ENCODE measurements around the gene PDLIM7. TPM values are rescaled to one million over a fixed set of nuclear protein-coding genes. Genes with fewer than 3 reads are reported as not detected.

PDLIM7 gene
- total RNA-seq, 2 experiments from 2014 or later, result 38.5 to 41.9 TPM

- Mint-ChIP-seq H3K4me1 (peaks cover 52% of the 10 kb centered on the region), H3K9me3 (no peaks in the 10 kb centered on the region), H3K27ac (peak overlapping the region; percentile 97), H3K4me3 (peak overlapping the region; percentile 56), H3K27me3 (no peaks in the 10 kb centered on the region), H3K36me3 (peaks cover 8% of the 10 kb centered on the region)
- peak; percentile 66 for DNase-seq
Observed at GRCh38 chr5:177478711-177479646, 18.4 kb downstream of the PDLIM7 start.

DNA sequence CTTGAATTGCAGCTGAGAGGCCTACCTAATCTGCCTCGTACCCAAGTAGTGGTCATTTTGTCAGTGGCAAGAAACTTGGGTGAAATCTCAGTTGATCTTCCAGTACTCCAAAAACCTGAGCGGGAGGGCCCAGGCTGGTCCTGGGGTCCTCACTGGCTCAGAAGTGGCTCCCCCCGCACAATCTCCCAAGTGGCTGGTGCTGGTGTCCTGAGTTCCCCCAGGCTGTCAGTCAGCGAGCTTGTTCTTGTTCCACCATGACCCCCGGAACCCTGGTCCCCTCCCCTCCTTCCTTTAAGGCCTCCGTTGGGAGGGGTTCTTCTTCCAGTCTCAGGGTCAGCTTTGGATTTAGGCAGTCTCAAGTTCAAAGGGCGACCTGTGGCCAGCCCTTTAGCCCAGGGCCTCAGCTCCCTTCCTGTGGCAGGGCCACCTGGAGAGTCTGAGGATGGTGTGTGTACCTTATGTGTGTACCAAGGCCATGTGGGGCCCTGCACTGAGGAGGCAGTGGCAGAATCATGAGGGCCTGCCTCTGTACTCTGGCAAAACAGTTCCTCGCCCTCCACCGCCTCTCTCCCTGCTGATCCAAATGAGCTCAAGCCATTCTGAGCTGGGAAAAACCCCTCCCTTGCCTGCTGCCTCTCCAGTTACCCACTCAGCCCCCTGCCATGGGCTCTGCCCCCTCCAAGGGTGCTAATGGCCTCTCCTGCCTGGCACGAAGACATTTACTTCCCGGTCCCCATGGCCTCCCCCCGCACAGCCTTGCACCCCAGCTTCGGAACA is 19.5 kb downstream of the PDLIM7 start:
- H3K4me1 Mint-ChIP-seq, result peaks cover 54% of the 10 kb centered on the region
- no peaks in the 10 kb centered on the region for H3K27me3 Mint-ChIP-seq
- H3K9me3 Mint-ChIP-seq, result no peaks in the 10 kb centered on the region
- no peak for DNase-seq
- peaks cover 8% of the 10 kb centered on the region for H3K36me3 Mint-ChIP-seq
- H3K27ac Mint-ChIP-seq, result peak overlapping the region; percentile 97
- H3K4me3 Mint-ChIP-seq, result no peak overlapping the region

DNA sequence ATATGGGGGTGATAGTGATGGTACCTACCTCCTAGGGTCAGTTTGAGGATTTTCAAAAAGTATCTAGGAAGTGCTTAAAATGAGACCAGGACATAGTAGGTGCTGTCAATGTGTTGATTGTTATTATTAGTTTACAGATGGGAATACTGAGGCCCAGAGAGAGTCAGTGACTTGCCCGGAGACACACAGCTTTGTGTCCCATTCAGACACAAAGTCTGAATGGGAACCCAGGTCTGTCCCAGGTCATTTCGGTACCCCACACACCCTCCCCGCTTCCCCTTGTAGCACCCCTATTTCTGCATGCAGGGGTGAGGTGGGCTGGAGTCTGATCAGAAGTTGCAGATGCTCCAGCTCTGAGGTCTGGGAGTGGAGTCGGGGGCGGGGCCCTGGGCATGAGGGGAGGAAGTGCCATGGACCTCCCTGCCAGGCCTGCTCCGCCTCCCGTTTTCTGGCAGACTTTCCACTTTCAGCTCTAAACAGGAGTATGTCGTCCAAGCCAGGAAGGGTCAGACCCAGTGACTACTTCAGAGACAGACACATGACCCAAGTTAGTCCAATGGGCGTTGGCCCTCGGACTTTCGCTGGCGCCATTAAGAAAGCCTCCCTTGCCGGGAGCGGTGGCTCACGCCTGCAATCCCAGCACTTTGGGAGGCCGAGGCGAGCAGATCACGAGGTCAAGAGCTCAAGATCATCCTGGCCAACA is 20.7 kb downstream of the PDLIM7 start:
- Mint-ChIP-seq H3K4me3 (no peak overlapping the region), H3K36me3 (peaks cover 12% of the 10 kb centered on the region), H3K27ac (peak overlapping the region; percentile 90), H3K27me3 (no peaks in the 10 kb centered on the region), H3K9me3 (no peaks in the 10 kb centered on the region), H3K4me1 (peaks cover 58% of the 10 kb centered on the region)
- DNase-seq, result no peak

DNA sequence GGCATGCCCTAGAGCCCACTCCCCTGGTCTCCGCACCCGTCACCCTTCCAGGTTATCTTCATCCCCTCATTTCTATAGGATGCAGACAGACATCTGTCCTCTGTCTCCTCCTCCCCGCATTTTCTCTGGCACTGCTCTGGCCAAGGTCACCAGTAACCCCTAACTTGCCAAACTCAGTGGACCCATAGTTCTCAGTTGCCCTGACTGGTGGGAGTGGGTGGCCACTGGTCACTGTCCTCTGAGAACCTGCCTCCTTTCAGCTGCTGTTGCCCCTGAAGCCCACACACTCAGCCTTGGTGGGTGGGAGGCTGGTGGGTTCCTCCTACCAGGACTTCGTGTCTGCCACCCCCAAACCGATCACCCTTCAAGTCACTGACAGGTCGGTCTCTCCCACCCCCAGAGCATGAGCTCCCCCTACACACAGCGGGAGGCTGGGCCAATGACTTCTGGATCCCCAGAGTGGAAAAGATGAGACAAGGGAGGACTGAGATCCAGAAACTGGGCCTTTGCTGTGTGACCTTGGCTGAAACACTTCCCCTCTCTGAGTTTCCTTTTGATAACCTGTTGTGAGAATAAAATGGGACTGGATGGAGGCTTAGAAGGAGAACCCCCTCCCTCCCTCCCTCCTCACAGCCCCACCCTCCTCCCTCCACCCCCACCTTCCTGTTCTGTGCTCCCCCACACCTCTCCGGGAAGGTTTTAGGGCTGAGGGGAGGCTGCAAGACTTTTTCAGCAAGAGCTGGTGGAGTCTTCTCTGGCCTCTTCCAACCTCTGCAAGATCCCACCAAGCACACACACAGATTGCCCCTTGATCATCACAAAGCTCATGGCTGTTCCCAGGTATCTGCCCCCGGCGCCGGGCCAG is 21.6 kb downstream of the PDLIM7 start:
- peak; percentile 64 for DNase-seq
- peak overlapping the region; percentile 90 for H3K27ac Mint-ChIP-seq
- peak overlapping the region; percentile 13 for H3K4me3 Mint-ChIP-seq
- no peaks in the 10 kb centered on the region for H3K27me3 Mint-ChIP-seq
- H3K36me3 Mint-ChIP-seq, result peaks cover 16% of the 10 kb centered on the region
- peaks cover 67% of the 10 kb centered on the region for H3K4me1 Mint-ChIP-seq
- no peaks in the 10 kb centered on the region for H3K9me3 Mint-ChIP-seq

- peaks cover 68% of the 10 kb centered on the region for H3K4me1 Mint-ChIP-seq
- H3K27me3 Mint-ChIP-seq, result no peaks in the 10 kb centered on the region
- H3K9me3 Mint-ChIP-seq, result no peaks in the 10 kb centered on the region
- no peak for DNase-seq
- H3K36me3 Mint-ChIP-seq, result peaks cover 16% of the 10 kb centered on the region
- H3K4me3 Mint-ChIP-seq, result no peak overlapping the region
- peak overlapping the region; percentile 65 for H3K27ac Mint-ChIP-seq
Observed at GRCh38 chr5:177474846-177475562, 22.4 kb downstream of the PDLIM7 start.

- peak overlapping the region; percentile 70 for H3K27ac Mint-ChIP-seq
- H3K27me3 Mint-ChIP-seq, result no peaks in the 10 kb centered on the region
- peaks cover 61% of the 10 kb centered on the region for H3K4me1 Mint-ChIP-seq
Observed at GRCh38 chr5:177474002-177474476, 23.4 kb downstream of the PDLIM7 start.

GRCh38 chr5:177473443-177474001 is 23.9 kb downstream of the PDLIM7 start, which contains the start of gene DBN1:
DBN1 (minus strand) TSS chr5:177473634; CDS start chr5:177473521, 113 bp downstream.
- H3K4me1 Mint-ChIP-seq, result peaks cover 56% of the 10 kb centered on the region
- no peaks in the 10 kb centered on the region for H3K9me3 Mint-ChIP-seq
- peak; percentile 59 for DNase-seq
- H3K4me3 Mint-ChIP-seq, result peak within 1 kb of the TSS; percentile 85
- peaks cover 12% of the 10 kb centered on the region for H3K36me3 Mint-ChIP-seq
- H3K27me3 Mint-ChIP-seq, result no peaks in the 10 kb centered on the region
- H3K27ac Mint-ChIP-seq, result peak within 1 kb of the TSS; percentile 89

More at GRCh38 chr5:177474002-177474476, 23.4 kb downstream of the PDLIM7 start:
- Mint-ChIP-seq H3K9me3 (no peaks in the 10 kb centered on the region), H3K36me3 (peaks cover 14% of the 10 kb centered on the region), H3K4me3 (peak overlapping the region; percentile 79)
- DNase-seq, result no peak

- Mint-ChIP-seq H3K36me3 (peaks cover 16% of the 10 kb centered on the region), H3K4me1 (peaks cover 50% of the 10 kb centered on the region)
Observed at GRCh38 chr5:177472460-177473442, 24.7 kb downstream of the PDLIM7 start.

DNA sequence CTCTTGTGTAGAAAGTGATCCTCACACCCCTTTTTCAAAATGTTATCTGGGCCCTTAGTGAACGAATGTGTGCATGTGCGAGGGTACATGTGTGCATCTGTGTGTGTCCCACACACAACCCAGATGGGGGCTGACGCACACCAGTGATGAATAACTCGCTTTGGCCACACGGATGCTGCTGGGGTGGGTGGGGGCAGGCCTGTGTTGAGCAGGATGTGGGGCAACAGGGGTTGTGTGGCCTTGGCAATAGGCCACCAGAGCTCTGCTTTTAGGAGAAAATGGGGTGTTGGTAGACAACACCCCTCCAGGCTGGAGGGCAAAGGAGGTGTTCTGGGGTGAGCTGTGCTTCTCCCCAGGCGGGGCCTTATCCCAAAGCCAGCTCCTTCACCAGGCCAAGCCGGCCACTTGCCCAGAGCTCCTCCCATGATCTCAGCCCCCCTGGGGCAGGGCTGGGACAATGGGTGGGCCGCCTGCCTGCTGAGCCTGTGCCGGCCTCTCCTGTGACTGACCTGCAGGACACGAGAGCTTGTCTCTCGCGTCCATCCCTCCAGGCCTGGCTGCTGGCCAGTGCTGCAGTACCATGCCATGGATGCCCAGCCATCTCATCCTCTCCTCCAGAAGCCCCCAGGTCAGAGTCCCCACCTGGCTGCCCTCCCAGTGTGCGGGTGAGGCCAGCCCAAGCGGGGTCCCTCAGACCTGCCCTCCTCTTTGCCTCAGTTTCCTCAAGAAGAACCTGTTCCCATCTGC is 25.6 kb downstream of the PDLIM7 start:
- H3K27ac Mint-ChIP-seq, result peak overlapping the region; percentile 89
- peaks cover 47% of the 10 kb centered on the region for H3K4me1 Mint-ChIP-seq
- H3K27me3 Mint-ChIP-seq, result no peaks in the 10 kb centered on the region
- peak; percentile 77 for DNase-seq
- H3K36me3 Mint-ChIP-seq, result peaks cover 24% of the 10 kb centered on the region
- H3K4me3 Mint-ChIP-seq, result peak overlapping the region; percentile 85
- no peaks in the 10 kb centered on the region for H3K9me3 Mint-ChIP-seq

More at GRCh38 chr5:177472460-177473442, 24.7 kb downstream of the PDLIM7 start:
- no peaks in the 10 kb centered on the region for H3K27me3 Mint-ChIP-seq
- peak overlapping the region; percentile 85 for H3K4me3 Mint-ChIP-seq
- peak overlapping the region; percentile 89 for H3K27ac Mint-ChIP-seq
- DNase-seq, result peak; percentile 90
- no peaks in the 10 kb centered on the region for H3K9me3 Mint-ChIP-seq

- no peak for DNase-seq
- Mint-ChIP-seq H3K27me3 (no peaks in the 10 kb centered on the region), H3K36me3 (peaks cover 31% of the 10 kb centered on the region), H3K9me3 (no peaks in the 10 kb centered on the region), H3K27ac (peak overlapping the region; percentile 89), H3K4me3 (peak overlapping the region; percentile 85), H3K4me1 (peaks cover 40% of the 10 kb centered on the region)
Observed at GRCh38 chr5:177470759-177471536, 26.5 kb downstream of the PDLIM7 start.
